ENCODE data around the gene S100A6. TPM values are rescaled to one million over a fixed set of nuclear protein-coding genes. Genes with fewer than 3 reads are reported as not detected.

Gene S100A6
- total and polyA plus RNA-seq, 4 donors, result 5.7 to 124 (median 28.7) TPM

GRCh38 chr1:153546796-153547559 is 11.2 kb upstream of the S100A6 start (continued):
- TF ChIP-seq, protein P1, sequence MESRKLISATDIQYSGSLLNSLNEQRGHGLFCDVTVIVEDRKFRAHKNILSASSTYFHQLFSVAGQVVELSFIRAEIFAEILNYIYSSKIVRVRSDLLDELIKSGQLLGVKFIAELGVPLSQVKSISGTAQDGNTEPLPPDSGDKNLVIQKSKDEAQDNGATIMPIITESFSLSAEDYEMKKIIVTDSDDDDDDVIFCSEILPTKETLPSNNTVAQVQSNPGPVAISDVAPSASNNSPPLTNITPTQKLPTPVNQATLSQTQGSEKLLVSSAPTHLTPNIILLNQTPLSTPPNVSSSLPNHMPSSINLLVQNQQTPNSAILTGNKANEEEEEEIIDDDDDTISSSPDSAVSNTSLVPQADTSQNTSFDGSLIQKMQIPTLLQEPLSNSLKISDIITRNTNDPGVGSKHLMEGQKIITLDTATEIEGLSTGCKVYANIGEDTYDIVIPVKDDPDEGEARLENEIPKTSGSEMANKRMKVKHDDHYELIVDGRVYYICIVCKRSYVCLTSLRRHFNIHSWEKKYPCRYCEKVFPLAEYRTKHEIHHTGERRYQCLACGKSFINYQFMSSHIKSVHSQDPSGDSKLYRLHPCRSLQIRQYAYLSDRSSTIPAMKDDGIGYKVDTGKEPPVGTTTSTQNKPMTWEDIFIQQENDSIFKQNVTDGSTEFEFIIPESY (IDR thresholded peaks at IDR 0.05), result no peak
- no peak for TF ChIP-seq NR2F2 (IDR thresholded peaks at IDR 0.05)
- TF ChIP-seq, protein P2, sequence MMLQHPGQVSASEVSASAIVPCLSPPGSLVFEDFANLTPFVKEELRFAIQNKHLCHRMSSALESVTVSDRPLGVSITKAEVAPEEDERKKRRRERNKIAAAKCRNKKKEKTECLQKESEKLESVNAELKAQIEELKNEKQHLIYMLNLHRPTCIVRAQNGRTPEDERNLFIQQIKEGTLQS (IDR thresholded peaks at IDR 0.05), result no peak

DNA sequence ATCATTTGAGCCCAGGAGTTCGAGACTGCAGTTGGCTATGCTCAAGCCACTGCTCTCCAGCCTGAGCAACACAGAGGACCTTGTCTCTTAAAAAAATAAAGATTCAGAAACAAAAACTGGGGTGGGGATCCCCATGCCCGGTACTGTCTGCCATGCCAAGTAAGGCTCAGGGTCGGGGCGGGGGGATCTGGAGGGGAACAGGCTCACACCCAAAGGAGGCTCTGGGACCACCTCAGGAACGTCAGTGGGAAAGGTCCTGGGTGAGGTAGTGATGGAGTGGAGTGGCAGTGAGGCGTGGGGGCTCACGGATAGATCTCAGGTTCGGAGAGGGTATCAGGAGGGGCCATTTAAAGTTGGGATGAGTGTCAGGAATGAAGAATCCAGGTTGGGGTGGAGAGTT is 10.6 kb upstream of the S100A6 start:
- H3K4me1 ChIP-seq (ENCODE audit: control insufficient read depth in 4 of 4, insufficient read depth in 4 of 4, low read length in 3 of 4), result no peaks in the 10 kb centered on the region
- H3K27ac ChIP-seq (ENCODE audit: low read depth in 1 of 2, low read length in 2 of 2), result no peak overlapping the region
- H3K9ac ChIP-seq (ENCODE audit: low read depth in 1 of 2, low read length in 2 of 2), result no peak overlapping the region

More for the DNA sequence above, 10.6 kb upstream of the S100A6 start:
- DNase-seq (ENCODE audit: low spot score), result no peak
- Histone ChIP-seq H3K9me3 (ENCODE audit: control insufficient read depth in 4 of 4, low read length in 3 of 4) (no peaks in the 10 kb centered on the region), H3K36me3 (ENCODE audit: control insufficient read depth in 4 of 4, insufficient read depth in 3 of 4, low read depth in 1 of 4, low read length in 3 of 4) (no peaks in the 10 kb centered on the region), H3K27me3 (ENCODE audit: control insufficient read depth in 4 of 4, insufficient read depth in 4 of 4, low read length in 3 of 4) (no peaks in the 10 kb centered on the region), H3K4me3 (ENCODE audit: low read depth in 1 of 3, low read length in 3 of 3) (no peak overlapping the region)
- 90% methylated on average over 8 of the region's 8 CpGs for WGBS
- TF ChIP-seq, protein P1 (IDR thresholded peaks at IDR 0.05), result no peak
- no peak for TF ChIP-seq FOXA2 (IDR thresholded peaks at IDR 0.05)
- TF ChIP-seq, protein P2 (IDR thresholded peaks at IDR 0.05), result no peak
- no peak for TF ChIP-seq HNF4G (IDR thresholded peaks at IDR 0.05)
- TF ChIP-seq REST (IDR thresholded peaks at IDR 0.05), result no peak
- no peak for TF ChIP-seq EGR1 (IDR thresholded peaks at IDR 0.05; ENCODE audit: low read depth in 2 of 2)
- TF ChIP-seq NR2F2 (IDR thresholded peaks at IDR 0.05), result no peak
- TF ChIP-seq, protein P3, sequence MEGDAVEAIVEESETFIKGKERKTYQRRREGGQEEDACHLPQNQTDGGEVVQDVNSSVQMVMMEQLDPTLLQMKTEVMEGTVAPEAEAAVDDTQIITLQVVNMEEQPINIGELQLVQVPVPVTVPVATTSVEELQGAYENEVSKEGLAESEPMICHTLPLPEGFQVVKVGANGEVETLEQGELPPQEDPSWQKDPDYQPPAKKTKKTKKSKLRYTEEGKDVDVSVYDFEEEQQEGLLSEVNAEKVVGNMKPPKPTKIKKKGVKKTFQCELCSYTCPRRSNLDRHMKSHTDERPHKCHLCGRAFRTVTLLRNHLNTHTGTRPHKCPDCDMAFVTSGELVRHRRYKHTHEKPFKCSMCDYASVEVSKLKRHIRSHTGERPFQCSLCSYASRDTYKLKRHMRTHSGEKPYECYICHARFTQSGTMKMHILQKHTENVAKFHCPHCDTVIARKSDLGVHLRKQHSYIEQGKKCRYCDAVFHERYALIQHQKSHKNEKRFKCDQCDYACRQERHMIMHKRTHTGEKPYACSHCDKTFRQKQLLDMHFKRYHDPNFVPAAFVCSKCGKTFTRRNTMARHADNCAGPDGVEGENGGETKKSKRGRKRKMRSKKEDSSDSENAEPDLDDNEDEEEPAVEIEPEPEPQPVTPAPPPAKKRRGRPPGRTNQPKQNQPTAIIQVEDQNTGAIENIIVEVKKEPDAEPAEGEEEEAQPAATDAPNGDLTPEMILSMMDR (IDR thresholded peaks at IDR 0.05; ENCODE audit: low read depth, low read length, missing input control), result no peak
- no peak for TF ChIP-seq JUND (IDR thresholded peaks at IDR 0.05)
- TF ChIP-seq MAX (IDR thresholded peaks at IDR 0.05), result no peak
- TF ChIP-seq GABPA (IDR thresholded peaks at IDR 0.05 in 1 of 2, conservative IDR thresholded peaks at IDR 0.05 in 1 of 2), result no peak
- TF ChIP-seq RXRA (IDR thresholded peaks at IDR 0.05), result no peak
- no peak for TF ChIP-seq TAF1 (conservative IDR thresholded peaks at IDR 0.05)
- no peak for TF ChIP-seq YY1 (IDR thresholded peaks at IDR 0.05)
- TF ChIP-seq SP1 (IDR thresholded peaks at IDR 0.05), result no peak
- no peak for TF ChIP-seq FOXA1 (IDR thresholded peaks at IDR 0.05)
- no peak for TF ChIP-seq HNF4A (conservative IDR thresholded peaks at IDR 0.05)
- no peak for TF ChIP-seq RAD21 (IDR thresholded peaks at IDR 0.05)

All from liver (tissue), 9 donors.